ENCODE data around the gene APBA1.
"Not testable (repeated sequence)": the region's sequence is repeated elsewhere in the genome, so short reads cannot be mapped to it uniquely, and the experiment has no call there.

Gene APBA1

DNA sequence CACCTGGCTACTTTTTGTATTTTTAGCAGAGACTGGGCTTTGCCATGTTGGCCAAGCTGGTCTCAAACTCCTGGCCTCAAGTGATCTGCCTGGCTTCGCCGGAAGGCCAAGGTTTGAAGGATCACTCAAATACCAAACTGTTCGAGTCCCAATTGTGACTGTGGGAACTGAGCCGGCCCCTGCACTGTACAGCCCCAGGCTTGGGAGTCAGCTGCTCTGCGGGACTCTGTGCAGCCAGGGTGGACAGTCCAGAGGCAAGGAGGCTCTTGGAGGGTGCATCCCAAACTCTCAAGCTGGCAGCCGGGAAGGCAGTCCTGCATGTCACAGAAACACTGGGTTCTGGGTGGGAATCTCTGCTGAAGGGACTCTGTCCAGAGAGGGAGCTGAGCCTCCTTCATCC is 238.2 kb downstream of the APBA1 start:
- DNase-seq, result no peak

DNA sequence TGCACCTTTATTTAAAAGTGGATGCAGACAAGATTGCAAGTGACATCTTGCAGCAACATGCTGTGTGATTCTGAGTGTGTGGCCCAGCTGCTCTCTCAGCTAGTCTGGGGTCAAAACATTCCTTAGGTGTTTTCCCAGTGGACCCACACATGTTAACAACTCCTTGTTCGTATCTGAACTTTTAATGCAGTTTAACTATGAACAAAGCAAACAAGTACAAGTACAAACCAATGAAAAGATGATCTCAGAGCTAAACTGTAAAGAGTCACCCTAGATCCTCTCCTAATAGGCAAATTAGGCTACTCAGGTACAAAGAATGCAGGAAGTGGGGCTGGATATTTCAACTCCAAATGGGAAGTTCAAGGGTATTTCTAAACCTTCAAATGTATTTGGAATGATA is 238.8 kb downstream of the APBA1 start:
- no peak for DNase-seq

DNA sequence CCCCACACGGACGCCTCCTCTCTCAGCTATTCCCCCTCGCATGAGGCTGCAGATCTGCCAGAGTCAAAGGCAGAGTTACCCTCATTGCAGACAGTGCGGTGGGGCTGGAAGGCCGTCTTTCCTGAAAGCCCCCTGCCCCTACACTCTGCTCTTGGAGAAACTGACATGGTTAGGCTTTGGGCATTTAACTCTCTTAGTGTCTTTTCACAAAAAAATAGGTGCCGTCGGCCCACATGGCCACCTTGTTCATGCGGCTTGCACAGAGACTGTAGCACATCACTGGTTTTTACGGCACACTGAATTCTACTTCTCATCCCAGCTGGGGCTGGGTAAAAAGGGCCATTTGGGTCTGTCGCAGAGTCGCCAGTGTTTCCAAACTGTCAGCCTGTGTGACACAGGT is 239.5 kb downstream of the APBA1 start:
- no peak for DNase-seq

DNA sequence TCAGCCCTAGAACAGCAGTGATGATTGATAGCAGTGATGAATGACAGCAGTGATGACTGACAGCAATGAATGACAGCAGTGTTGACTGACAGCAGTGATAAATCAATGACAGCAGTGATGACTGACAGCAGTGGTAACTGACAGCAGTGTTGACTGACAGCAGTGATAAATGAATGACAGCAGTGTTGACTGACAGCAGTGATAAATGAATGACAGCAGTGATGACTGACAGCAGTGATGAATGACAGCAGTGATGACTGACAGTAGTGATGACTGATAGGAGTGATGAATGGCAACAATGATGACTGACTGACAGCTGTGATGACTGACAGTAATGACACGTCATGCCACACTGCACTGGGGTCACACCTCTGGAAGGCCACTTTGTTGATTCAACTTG is 240.4 kb downstream of the APBA1 start:
- no peak for DNase-seq

- DNase-seq, result no peak
Measured at GRCh38 chr9:69431203-69431602, 241.0 kb downstream of the APBA1 start.

- DNase-seq, result no peak
Measured at GRCh38 chr9:69430206-69430605, 242.0 kb downstream of the APBA1 start.

- DNase-seq, result no peak
Measured at GRCh38 chr9:69429281-69429680, 242.9 kb downstream of the APBA1 start.

- no peak for DNase-seq
Measured at GRCh38 chr9:69428017-69428785, 244.0 kb downstream of the APBA1 start.

GRCh38 chr9:69427286-69427685 is 244.9 kb downstream of the APBA1 start:
- DNase-seq, result no peak

DNA sequence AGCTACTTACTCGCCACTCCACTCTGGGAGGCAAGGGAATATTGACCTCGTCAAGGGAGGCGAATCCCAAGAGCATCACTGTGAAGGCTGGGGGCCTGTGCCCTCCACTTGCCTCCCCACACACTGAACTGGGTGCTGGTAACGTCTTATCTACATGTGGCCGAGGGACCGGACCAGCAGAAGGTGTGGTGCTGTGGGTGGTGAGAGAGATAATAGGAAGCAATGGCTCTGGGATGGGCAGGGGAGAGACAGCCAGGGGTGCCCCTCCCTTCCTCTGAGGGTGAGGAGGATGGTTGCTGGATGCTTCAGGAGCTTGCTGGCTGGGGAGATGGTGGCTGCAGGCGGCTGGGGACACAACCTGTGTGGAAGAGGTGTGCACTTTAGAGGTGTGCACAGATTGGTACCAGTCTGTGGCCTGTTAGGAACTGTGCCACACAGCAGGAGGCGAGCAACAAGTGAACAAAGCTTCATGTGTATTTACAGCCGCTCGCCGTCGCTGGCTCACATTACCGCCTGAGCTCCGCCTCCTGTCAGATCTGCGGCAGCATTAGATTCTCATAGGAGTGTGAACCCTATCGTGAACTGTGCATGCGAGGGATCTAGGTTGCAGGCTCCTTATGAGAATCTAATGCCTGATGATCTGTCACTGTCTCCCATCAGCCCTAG is 246.9 kb downstream of the APBA1 start:
- DNase-seq, result no peak

DNA sequence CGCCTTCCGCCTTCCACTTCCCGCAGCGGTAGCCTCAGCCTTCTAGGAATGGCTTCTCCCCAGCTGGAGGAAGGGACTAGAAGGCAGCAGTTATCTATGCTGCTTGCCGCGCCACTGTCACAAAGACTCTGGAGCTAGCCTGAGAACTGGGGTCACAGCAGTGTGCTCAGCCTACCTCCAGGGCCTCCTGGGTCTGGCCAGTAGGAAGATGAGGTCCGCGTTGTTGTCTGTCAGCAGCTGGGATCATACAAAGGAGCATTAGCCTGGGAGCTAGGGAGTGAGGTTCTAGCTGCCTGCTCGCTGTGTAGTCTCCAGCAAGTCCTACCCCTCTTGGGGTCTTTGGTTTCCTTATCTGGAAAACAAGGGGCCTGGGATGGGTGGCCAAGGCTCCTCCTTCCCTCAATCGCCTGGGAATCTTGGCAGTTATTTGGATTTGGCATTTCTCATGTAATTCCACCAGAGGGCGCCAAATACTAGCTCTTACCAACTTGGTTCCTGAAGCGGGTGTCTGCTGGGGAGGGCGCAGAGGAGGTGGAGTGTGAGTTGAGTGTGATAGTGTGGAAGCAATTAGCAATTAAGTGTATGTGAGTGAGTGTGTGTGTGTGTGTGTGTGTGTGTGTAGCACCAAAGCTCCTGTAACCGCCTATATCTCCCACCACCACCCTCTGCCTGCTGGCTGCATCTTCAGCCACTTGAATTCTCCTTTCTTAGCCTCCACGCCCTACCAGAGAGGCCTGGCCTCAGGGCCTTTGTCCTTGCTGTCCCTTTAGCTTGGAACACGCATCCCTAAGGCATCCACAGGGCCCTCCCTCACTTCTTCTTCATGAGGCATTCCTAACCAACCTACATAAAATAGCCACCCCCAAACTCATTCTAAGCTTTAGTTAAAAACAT is 250.0 kb downstream of the APBA1 start:
- peak; percentile 22 for DNase-seq

DNA sequence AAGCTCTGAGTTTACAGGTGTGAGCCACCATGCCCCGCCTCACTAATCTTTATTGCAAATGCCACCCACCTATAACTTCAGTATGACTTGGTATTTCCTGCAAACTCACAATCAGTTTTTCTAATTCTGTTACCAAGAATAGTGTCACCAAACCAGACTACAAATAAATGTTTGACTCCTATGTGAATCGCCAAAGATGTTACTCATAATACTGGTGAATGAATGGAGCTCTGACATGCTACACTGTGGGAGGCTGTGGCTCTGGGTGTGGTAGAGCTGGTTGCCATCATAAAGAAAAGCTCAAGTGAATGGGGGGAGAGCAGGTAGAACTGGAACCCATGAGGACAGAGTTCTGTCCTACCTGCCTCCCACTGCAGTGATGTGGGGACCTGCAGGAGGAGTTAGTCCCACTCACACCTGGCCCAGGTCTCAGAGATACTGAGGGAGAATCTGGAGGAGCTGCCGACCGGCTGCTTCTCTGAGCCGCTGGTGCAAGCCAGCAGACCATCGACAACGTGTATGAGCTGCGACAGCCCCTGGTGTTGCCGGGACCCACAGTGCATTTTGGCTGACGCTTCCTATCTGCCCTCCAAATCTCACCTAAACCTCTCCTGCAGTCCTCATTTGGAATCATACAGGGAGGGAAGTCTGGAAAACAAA is 251.4 kb downstream of the APBA1 start:
- no peak for DNase-seq

DNA sequence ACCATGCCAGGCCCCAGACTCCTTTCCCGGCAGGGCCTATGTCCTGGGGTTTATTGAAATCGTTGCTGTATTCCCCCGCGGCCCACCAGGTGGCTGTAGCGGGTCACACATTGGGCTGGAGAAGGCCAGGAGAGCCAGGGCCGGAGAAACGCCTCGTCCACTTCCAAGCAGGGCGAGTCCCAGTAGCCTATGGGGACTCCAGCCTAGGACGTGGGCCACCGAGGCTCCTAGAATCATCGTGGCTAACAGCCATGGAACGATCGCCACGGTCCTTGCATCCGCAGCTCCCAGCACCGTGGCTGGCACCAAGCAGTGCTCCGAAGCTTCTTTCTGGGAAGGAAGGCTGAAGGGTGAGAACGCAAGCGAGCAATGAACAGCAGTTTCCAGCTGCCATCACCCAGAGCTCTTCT is 259.4 kb downstream of the APBA1 start:
- no peak for DNase-seq

GRCh38 chr9:69411931-69412740 is 260.0 kb downstream of the APBA1 start:
- no peak for DNase-seq

- DNase-seq, result no peak
Measured at GRCh38 chr9:69411246-69411645, 260.9 kb downstream of the APBA1 start.

DNA sequence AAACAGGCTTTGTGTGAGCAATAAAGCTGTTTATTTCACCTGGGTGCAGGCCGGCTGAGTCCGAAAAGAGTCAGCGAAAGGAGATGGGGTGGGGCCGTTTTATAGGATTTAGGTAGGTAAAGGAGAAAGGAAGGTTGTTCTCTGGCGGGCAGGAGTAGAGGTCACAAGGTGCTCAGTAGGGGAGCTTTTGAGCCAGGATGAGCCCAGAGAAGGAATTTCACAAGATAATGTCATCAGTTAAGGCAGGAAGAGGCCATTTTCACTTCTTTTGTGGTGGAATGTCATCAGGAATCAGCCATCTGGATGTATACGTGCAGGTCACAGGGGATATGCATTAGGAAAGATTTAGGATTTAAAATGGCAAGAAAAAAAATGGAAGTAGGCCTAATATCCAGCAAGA is 262.2 kb downstream of the APBA1 start:
- not testable (repeated sequence) for DNase-seq

DNA sequence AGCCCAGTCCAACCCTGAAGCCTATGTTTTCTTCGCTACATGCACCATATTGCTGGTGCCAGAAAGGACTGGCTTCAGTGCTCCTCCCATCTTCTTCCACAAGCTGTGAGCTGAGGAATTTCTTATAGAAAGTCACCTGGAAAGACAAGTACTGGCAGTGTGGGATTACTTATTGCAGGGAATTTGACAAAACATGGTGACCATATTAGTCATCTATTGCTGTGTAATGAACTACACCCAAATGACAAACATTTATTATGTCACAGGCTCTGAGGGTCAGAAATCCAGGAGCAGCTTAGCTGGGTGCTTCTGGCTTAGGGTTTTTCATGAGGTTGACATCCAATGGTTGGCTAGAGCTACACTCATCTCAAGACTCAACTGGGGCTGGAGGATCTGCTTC is 271.7 kb downstream of the APBA1 start:
- no peak for DNase-seq

DNA sequence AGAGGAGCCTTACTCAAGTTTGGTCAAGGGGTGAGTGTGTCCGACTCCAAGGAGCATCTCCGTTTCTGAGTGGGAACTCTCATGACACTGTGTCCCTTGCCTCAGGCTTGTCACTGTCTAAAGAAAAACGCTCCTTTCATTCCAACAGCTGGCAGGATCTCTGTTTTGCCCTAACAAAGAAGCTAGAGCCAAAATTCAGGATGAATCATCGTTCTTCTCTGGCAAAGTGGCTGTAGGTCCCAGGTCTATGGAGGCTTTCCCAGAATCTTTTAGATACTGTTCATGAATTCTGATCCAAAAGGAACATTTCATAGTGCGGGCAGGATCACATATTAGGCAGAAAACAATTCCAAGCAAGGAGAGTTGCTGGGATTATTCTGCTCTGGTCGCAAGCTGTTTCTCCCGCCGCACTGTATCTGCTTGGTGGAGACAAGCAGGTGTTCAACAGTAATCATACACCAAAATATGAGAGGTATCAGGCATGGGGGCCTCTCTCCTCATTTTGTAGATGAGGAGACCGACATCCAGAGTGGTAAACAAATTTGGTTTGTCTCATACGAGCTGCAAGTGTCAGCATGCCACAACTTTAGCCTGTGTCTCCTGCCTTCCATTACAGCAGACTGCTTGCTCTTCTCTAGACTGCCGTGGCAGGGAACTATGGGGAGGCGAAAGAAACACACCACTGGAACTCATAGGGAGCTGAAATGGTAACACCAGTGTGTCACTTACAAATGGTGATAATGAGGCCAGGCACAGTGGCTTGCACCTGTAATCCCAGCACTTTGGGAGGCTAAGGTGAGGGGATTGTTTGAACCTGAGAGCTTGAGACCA is 274.6 kb downstream of the APBA1 start:
- DNase-seq, result no peak

DNA sequence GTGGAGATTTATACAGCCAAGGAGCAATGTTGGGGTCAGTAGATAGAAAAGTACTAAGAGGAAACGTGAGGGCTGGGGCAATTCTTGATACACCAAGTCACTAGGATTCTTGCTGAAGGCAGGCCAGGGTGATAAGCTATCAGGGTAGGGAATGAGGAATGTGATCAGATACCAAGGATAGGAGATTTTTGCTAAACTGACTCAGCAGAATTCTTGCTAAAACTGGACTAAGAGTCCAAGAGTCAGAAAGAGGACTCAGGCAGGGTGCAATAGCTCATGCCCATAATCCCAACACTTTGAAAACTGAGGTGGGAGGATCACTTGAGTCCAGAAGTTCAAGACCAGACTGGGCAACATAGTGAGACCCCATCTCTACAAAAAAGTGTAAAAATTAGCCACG is 275.4 kb downstream of the APBA1 start:
- DNase-seq, result no peak

DNA sequence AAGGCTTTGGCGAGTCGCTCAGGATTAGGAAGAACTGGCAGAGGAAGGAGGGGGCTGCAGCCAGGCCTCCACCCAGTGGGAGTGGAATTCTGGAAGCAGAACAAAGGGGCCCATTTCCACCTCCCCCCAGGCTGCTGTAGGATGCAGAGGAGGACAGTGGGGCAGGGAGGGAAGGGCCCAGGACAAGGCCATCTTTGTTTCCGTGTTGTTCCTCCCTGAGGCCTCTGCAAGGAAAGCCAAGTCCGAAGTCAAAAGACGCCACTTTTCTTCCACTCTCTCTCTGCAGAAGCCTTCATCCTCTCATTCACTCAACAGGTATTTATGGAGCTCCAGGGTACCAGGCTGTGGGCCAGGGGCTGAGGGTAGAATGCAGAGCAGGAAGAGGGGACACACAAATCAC is 276.5 kb downstream of the APBA1 start:
- no peak for DNase-seq

DNA sequence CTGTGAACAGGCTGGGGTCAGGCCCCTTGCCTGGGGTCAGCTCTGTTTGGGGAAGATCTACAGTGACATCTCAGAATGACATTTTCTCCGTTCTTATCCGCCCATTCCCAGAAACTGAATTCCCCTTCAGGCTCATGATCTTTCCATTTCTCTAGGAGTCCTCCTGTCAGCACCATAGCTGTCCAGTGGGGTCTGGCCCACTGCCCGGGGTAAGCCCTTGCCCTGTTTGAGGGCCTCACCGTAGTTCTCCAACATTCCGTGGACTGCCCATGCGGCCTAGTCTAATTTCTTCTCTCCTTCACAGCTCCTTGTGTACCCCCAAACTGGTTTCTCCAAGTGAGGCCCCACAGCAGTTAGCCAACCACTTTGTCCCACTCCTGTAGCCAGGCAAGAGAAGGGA is 278.7 kb downstream of the APBA1 start:
- no peak for DNase-seq

Measured in activated T-cell treated with anti-CD3 and anti-CD28 coated beads for 4 hours (primary cell).